Measurements from ENCODE around the gene MAP1LC3B.
"Not testable (repeated sequence)": the region's sequence is repeated elsewhere in the genome, so short reads cannot be mapped to it uniquely, and the experiment has no call there.

Gene MAP1LC3B

DNA sequence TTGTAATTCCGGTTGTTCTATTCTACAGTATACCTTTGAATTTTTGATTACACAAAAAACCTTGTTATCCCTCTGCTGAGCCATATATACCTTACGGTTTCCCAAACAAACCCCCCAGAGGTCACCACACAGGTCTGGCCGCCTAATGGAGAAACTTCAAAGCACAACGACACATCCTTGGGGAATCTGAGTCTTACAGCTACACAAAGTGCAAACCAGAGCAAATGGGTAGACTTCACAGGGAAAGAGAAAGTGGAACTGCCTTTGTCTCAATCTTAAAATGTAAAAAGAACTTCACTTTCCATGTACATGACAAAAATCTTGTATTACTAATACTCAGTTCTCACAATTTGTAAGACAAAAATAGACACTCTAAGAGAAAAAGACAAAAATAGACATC is 11.3 kb upstream of the MAP1LC3B start:
- Histone ChIP-seq H3K27ac (ENCODE audit: poor library complexity, severe bottlenecking) (no peak overlapping the region), H3K4me1 (ENCODE audit: insufficient read depth, poor library complexity, severe bottlenecking) (peaks cover 21% of the 10 kb centered on the region), H3K27me3 (ENCODE audit: insufficient read depth, poor library complexity, severe bottlenecking) (no peaks in the 10 kb centered on the region), H3K36me3 (ENCODE audit: low read depth) (no peaks in the 10 kb centered on the region), H3K4me3 (ENCODE audit: severe bottlenecking) (no peak overlapping the region), H3K9me3 (ENCODE audit: severe bottlenecking) (no peaks in the 10 kb centered on the region)
- TF ChIP-seq, protein P1, sequence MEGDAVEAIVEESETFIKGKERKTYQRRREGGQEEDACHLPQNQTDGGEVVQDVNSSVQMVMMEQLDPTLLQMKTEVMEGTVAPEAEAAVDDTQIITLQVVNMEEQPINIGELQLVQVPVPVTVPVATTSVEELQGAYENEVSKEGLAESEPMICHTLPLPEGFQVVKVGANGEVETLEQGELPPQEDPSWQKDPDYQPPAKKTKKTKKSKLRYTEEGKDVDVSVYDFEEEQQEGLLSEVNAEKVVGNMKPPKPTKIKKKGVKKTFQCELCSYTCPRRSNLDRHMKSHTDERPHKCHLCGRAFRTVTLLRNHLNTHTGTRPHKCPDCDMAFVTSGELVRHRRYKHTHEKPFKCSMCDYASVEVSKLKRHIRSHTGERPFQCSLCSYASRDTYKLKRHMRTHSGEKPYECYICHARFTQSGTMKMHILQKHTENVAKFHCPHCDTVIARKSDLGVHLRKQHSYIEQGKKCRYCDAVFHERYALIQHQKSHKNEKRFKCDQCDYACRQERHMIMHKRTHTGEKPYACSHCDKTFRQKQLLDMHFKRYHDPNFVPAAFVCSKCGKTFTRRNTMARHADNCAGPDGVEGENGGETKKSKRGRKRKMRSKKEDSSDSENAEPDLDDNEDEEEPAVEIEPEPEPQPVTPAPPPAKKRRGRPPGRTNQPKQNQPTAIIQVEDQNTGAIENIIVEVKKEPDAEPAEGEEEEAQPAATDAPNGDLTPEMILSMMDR (IDR thresholded peaks at IDR 0.05; ENCODE audit: poor library complexity, severe bottlenecking): no peak
- DNase-seq (ENCODE audit: low spot score): no peak
- ATAC-seq (ENCODE audit: low read depth): no peak

DNA sequence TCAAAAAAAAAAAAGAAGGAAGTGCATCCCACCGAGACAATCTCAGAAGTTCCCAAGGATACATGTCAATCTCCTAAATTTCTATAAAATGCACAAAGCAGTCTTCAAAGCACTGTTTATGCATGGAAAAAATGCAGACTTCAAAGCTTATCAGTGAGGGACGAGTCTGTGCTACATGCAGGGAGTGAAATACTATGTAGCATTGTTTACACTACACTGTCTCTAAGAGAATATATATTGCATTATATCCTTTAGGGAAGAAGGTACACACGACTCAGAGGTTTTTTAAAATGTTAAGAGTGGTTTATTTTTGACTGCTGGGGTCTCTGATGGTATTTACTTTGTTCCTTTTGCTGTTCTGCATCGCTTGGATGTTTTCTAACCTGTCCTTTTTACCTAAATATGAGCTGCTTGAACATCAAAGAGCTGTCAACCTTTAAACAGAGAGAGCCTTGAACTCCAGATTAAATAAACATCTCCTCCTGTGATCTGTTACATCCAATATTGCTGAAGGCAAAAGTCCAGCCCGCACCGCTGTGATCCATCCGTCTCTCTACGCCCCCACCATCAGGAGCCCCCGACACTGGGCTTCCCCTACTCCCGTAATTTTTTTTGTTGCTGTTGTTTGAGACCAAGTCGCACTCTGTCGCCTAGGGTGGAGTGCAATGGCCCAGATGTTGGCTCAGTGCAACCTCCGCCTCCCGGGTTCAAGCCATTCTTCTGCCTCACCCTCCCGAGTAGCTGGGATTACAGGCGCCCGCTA is 9.9 kb upstream of the MAP1LC3B start:
- Histone ChIP-seq H3K27me3 (ENCODE audit: insufficient read depth, poor library complexity, severe bottlenecking) (no peaks in the 10 kb centered on the region), H3K27ac (ENCODE audit: poor library complexity, severe bottlenecking) (no peak overlapping the region), H3K9me3 (ENCODE audit: severe bottlenecking) (no peaks in the 10 kb centered on the region), H3K36me3 (ENCODE audit: low read depth) (no peaks in the 10 kb centered on the region), H3K4me3 (ENCODE audit: severe bottlenecking) (peak overlapping the region; percentile 99), H3K4me1 (ENCODE audit: insufficient read depth, poor library complexity, severe bottlenecking) (peaks cover 13% of the 10 kb centered on the region)
- TF ChIP-seq, protein P1 (IDR thresholded peaks at IDR 0.05; ENCODE audit: poor library complexity, severe bottlenecking): no peak
- DNase-seq (ENCODE audit: low spot score): no peak
- ATAC-seq (ENCODE audit: low read depth): no peak

DNA sequence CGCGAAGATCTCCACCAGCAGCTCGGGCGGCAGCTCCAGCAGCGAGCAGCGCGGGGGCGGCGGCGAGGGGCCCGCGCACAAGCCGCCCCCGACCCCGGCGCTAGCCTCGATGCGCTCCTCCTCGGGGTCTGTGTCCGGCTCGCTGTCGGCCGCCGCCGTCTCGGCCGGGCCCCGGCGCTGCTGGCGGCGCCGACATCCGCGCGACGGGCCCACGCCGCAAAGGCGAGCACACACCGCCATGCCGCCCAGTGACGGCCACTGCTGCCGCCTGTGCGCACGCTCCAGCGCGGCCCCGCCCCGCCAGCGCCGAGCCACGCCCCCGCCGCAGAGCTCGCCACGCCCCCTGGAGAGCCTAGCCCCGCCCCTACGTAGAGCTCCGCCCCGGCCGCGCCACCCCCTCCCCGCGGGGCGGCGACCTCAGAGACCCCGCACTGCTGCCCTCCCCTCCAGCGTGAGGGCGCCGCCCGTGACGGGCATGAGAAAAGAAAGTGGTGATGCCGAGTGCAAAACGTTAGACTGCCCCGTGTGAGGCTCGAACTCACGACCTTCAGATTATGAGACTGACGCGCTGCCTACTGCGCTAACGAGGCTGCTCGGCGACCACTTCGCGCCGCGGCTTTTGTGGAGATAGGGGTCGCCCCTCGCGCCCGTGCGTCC is 8.5 kb upstream of the MAP1LC3B start, which contains the start of gene FBXO31:
FBXO31 (minus strand) TSS at position 272 of the 657 bp plus-strand sequence; CDS start at position 240, 32 bp downstream.
- Histone ChIP-seq H3K9me3 (ENCODE audit: severe bottlenecking) (no peaks in the 10 kb centered on the region), H3K36me3 (ENCODE audit: low read depth) (no peaks in the 10 kb centered on the region), H3K4me1 (ENCODE audit: insufficient read depth, poor library complexity, severe bottlenecking) (peaks cover 21% of the 10 kb centered on the region), H3K27me3 (ENCODE audit: insufficient read depth, poor library complexity, severe bottlenecking) (no peaks in the 10 kb centered on the region), H3K4me3 (ENCODE audit: severe bottlenecking) (peak within 1 kb of the TSS; percentile 99), H3K27ac (ENCODE audit: poor library complexity, severe bottlenecking) (peak within 1 kb of the TSS; percentile 57)
- DNase-seq (ENCODE audit: low spot score) (no peak), ATAC-seq (ENCODE audit: low read depth) (peak; percentile 43)
- TF ChIP-seq, protein P1 (IDR thresholded peaks at IDR 0.05; ENCODE audit: poor library complexity, severe bottlenecking): peak; percentile 3

DNA sequence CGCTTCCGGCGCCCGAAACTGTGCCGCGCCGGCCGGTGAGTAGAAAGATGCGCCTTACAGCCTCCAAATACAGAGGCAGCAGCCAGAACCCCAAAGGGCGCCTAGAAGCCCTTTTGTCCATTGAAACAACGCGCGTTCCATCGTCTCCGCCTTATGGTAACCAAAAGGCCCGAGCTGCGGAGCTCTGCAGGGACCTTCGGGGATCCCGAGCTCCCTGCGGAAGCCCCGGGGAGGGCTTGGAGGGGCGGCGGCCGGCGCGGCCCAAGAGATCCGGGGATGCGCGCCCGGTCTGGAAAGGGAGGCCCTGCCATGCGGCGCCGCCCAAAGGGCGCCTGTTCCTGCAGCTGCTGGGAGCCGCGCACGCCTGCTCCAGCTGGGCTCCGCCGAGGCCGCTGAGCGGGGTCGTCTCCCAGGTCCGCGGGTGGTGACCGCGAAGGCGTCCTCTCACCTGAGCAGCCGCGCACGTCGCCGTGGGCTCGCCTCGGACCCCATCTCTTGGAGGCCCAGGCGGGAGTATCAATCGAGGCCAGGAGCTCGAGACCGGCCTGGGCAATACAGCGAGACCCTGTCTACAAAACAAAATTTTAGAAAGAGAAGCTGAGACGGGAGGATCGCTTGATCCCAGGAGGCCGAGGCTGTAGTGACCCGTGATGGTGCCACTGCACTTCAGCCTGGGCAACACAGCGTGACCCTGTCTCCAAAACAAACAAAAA is 7.8 kb upstream of the MAP1LC3B start:
- peak; percentile 21 for ATAC-seq (ENCODE audit: low read depth)
- H3K4me3 ChIP-seq (ENCODE audit: severe bottlenecking): peak overlapping the region; percentile 99
- no peaks in the 10 kb centered on the region for H3K36me3 ChIP-seq (ENCODE audit: low read depth)
- no peak for DNase-seq (ENCODE audit: low spot score)
- H3K4me1 ChIP-seq (ENCODE audit: insufficient read depth, poor library complexity, severe bottlenecking): peaks cover 28% of the 10 kb centered on the region
- H3K27me3 ChIP-seq (ENCODE audit: insufficient read depth, poor library complexity, severe bottlenecking): no peaks in the 10 kb centered on the region
- TF ChIP-seq, protein P1 (IDR thresholded peaks at IDR 0.05; ENCODE audit: poor library complexity, severe bottlenecking): peak; percentile 2
- H3K9me3 ChIP-seq (ENCODE audit: severe bottlenecking): no peaks in the 10 kb centered on the region
- H3K27ac ChIP-seq (ENCODE audit: poor library complexity, severe bottlenecking): peak overlapping the region; percentile 57

DNA sequence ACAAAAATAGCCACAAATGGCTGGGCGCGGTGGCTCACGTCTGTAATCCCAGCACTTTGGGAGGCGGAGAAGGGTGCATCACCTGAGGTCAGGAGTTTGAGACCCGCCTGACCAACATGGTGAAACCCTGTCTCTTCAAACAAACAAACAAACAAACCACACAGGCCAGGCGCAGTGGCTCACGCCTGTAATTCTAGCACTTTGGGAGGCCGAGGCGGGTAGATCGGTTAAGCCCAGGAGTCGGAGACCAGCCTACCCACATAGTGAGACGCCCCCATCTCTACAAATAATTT is 7.3 kb upstream of the MAP1LC3B start:
- H3K9me3 ChIP-seq (ENCODE audit: severe bottlenecking); DNase-seq (ENCODE audit: low spot score); H3K36me3 ChIP-seq (ENCODE audit: low read depth); H3K27me3 ChIP-seq (ENCODE audit: insufficient read depth, poor library complexity, severe bottlenecking); ATAC-seq (ENCODE audit: low read depth): not testable (repeated sequence)
- peak overlapping the region; percentile 99 for H3K4me3 ChIP-seq (ENCODE audit: severe bottlenecking)
- H3K27ac ChIP-seq (ENCODE audit: poor library complexity, severe bottlenecking): peak overlapping the region; percentile 57
- H3K4me1 ChIP-seq (ENCODE audit: insufficient read depth, poor library complexity, severe bottlenecking): peaks cover 29% of the 10 kb centered on the region
